Stimulated activated CD4-positive, alpha-beta T cell treated with anti-CD3 and anti-CD28 coated beads, Interleukin-4, amount 100 ng/mL, for 1 hour (primary cell): ENCODE measurements around the gene CIBAR2.

ENCODE experiments used
- DNase-seq: peaks from one replicate; pipeline ENCODE4 v3.0.0-alpha.2; 2020

The CIBAR2 gene

DNA sequence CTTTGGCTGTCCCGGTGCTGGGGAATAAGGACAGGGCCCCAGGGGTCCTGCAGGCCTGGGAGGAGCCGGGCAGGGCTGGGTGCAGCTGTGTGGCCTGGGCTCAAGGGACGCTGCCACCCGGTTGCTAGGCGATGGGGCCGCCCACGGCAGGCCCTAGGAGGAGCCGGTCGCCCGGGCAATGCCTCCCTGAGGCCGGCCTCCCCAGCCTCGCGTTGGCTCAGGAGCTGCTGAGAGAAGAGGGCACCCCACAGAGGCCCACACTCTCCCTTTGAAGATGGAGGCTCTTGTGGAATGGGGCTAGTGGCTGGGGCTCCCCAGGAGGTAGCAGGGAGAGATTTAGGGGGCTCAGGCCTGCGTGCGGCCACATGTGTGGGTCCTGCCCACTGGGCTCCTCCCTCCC lies at the start of gene CIBAR2:
Gene CIBAR2 (minus strand): TSS at position 109 of the 400 bp plus-strand sequence. CDS start 120 bp downstream, outside the sequence.
- DNase-seq = no peak

DNA sequence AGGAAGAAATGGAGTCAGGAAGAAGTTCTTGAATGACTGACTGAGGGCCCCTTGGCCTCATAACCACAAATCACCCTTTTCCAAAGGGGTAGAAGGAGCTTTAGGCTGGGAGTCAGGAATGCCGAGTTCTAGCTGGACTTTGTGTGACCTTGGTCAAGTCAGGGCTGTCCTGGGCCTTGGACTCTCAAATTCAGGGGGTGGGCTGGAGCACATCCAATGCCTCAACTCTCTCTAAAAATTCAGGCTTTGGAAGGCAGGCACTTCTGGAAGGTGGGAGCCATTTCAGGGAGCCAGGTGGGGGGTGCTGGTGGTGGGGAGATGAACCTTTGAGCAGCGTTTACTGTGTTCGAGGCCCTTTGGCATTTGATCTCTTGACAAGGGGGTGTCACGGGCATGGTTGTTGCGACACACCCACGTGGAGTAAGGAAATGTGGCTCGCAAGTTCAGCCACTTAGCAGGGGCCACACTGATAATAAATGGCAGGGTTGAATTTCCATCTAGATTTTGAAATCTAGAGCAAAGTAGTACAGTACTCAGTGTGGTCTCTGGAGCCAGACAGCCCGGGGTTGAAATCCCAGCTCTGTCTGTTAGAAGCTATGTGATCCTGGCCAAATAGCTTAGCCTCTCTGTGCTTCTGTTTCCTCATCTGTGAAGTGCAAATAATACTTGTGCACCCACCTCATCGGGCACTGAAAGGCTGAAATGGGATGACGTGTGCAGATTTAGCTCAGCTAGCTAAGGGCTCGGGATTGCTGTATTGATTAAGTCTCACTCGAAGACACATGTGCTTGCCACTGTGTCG lies 47.1 kb upstream of the CIBAR2 start:
- DNase-seq = no peak

GRCh38 chr16:85158743-85159178 lies 46.5 kb upstream of the CIBAR2 start:
- DNase-seq = no peak

GRCh38 chr16:85157813-85158742 lies 45.8 kb upstream of the CIBAR2 start:
- peak; percentile 19 for DNase-seq

- no peak for DNase-seq
Measured at GRCh38 chr16:85157372-85157771, 45.1 kb upstream of the CIBAR2 start.

GRCh38 chr16:85156869-85157268 lies 44.6 kb upstream of the CIBAR2 start:
- no peak for DNase-seq

DNA sequence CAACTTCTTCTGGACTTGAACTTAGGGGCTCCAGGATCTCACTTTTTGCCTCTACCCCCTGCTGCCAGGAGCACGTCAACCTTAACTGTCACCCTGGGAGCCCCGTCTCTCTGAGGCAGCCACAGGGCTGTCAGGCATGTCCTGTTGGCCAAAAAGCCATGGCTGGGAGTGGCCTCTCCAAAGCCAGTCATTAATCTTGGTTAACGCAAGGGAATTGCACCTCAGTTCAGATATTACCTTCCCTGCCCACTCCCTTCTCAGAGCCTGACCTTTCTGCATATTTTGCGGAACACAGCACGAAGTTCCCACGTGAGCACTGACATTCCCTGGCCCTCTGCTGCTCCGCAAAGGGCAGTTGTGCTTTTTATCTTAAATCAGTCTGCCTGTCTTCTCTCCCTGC lies 44.2 kb upstream of the CIBAR2 start:
- DNase-seq = no peak

GRCh38 chr16:85153656-85154091 lies 41.4 kb upstream of the CIBAR2 start:
- DNase-seq = no peak

- no peak for DNase-seq
Measured at GRCh38 chr16:85153046-85153445, 40.8 kb upstream of the CIBAR2 start.

GRCh38 chr16:85152414-85153030 lies 40.2 kb upstream of the CIBAR2 start:
- no peak for DNase-seq

- DNase-seq = no peak
Measured at GRCh38 chr16:85151603-85152413, 39.5 kb upstream of the CIBAR2 start.

GRCh38 chr16:85151079-85151602 lies 38.9 kb upstream of the CIBAR2 start:
- DNase-seq = no peak

GRCh38 chr16:85150331-85150940 lies 38.2 kb upstream of the CIBAR2 start:
- no peak for DNase-seq

DNA sequence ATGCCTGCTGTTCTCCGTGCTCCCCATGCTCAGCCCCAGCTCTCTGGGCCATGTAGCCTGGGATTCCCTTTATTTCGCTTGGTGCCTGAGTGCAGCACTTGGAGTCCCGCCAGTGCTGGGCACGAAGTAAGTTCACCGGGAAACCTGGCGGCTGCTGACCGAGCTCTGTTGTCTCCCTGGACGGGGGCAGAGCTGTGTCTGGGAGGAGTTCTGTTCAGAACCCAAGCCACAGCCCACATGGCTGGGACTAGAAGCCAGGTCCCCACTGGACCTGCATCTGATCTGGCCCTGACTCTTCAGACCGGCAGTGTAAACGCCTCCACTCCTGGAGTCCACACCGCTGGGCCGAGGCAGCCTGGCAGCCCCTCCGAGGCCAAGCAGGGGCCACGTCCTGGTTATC lies 37.5 kb upstream of the CIBAR2 start:
- no peak for DNase-seq

GRCh38 chr16:85148931-85149330 lies 36.7 kb upstream of the CIBAR2 start:
- DNase-seq = no peak

DNA sequence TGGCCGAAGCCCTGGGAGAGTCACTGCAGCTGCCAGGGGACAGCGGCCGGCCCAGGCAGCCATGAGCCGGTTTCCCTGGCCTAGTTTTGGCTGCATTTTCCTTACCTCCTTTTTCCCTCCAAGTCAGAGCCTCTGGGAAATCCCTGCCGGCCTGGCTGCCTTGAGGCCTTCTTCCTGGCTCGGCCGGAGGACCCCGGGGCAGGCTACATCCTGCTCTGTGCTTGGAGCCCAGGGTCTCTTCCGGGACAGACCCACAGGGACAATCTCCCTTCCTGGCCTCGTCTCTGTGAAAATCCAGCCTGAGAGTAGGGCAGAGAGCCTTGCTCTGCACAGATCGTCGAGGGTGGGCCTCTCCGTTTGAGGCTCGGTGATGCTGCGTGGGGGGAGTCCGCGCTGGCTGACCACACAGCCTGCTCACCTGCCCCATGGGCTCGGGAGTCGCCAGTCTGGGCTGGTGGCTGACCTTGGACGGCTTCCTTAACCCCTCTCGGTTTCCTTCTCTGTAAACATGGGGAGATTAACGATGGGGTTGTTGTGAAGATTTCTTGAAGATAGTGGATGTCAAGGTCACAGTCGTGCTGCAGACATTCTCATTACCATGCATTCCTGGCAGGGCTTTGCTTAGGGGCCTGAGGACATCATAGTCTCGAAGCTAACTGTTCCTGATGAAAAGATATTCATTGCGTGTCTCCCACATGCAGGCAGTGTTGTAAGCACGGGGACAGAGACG lies 34.8 kb upstream of the CIBAR2 start:
- no peak for DNase-seq

DNA sequence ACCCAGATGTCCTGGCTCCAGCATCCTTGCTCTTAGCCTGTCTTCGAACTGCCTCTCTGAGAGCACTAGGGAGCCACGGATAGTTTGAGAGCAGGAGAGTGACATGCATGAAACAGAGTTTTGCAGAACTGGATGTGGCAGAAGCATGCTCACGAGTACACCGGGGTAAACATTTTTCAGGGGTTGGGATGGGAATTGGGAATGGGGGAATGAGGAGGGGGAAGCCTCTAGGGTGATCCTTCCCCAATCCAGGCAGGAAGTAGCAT lies 34.2 kb upstream of the CIBAR2 start:
- no peak for DNase-seq

GRCh38 chr16:85145734-85146531 lies 33.7 kb upstream of the CIBAR2 start:
- DNase-seq = no peak

GRCh38 chr16:85145188-85145587 lies 32.9 kb upstream of the CIBAR2 start:
- DNase-seq = no peak
